RWPE1 (cell line): Measurements from ENCODE around the gene SSUH2.
A peak's percentile ranks its signal among the peaks of the same experiment; 100 is the strongest.
"Not testable (repeated sequence)": the region's sequence is repeated elsewhere in the genome, so short reads cannot be mapped to it uniquely, and the experiment has no call there.

ENCODE experiments used
- CTCF ChIA-PET: fragments of 350-600 bp; sonication (Branson Sonifier 250); formaldehyde crosslinking; extraction: SDS; loops from one replicate; lab custom pipeline; 2021; lab: Yijun Ruan, JAX
- POLR2A ChIA-PET: fragments of 400-600 bp; formaldehyde crosslinking; extraction: SDS; loops from one replicate; lab custom pipeline; 2020; ENCODE audit warnings: antibody characterized with exemption; ENCODE audit not compliant: low non-redundant PET; lab: Yijun Ruan, JAX
- DNase-seq: peaks from one replicate; pipeline ENCODE4 v3.0.0; 2012; ENCODE audit warnings: low spot score
- H3K27ac ChIP-seq: fragments of 450-650 bp; 2 replicates; pipeline ENCODE4 v1.5.1; 2017
- CTCF ChIP-seq: fragments of 450-650 bp; conservative IDR thresholded peaks from 2 replicates; pipeline ENCODE4 v1.5.1; 2017; ENCODE audit warnings: low read depth, mild to moderate bottlenecking

The SSUH2 gene

GRCh38 chr3:8593021-8593827 is 51.4 kb downstream of the SSUH2 start:
- ChIA-PET POLR2A (no interaction called here), CTCF (interaction anchor here (0.6 kb wide), 1 partner anchor 15 kb away, joined by 3 read pairs; no protein-coding TSS in a partner anchor)
- peak overlapping the region; percentile 11; the same call in 1 of the 2 replicates for H3K27ac ChIP-seq
- DNase-seq = no peak
- TF ChIP-seq CTCF = no peak

DNA sequence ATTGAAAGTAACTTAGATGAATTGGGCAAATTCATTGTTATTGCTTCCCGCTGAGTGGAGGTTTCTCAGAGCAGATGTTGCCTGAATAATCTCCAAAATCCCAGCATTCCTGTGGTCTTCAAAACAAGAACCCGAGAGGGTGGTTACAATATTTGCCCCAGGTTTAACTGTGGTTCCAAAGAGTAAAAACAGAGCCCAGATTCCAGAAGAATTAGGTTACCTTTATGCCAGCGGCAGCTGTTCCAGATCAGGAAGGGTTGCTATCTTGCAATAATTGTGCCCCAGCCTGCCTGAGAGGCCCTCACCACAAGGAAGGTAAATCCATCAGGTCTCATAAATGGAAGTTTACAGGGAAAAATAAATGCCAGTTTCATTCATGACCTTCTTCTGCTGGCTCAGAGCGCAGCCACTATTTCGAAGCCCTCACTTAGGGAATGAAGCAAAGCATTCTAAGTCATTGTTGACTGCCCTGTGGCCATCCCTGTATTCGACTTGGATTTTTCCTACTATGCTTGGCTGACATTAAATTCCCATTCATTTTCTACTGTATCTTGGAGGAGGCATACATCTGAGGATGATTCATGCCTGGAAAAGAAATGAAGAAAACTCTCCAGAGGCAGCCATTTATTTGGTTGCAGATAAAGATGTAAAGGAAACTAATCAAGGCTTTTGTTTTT is 54.6 kb downstream of the SSUH2 start:
- POLR2A ChIA-PET = no interaction called here
- CTCF ChIA-PET = no interaction called here
- no peak for TF ChIP-seq CTCF
- DNase-seq = no peak
- no peak overlapping the region for H3K27ac ChIP-seq

- no peak for TF ChIP-seq CTCF
- no peak for DNase-seq
- POLR2A ChIA-PET = no interaction called here
- no peak overlapping the region for H3K27ac ChIP-seq
- CTCF ChIA-PET = no interaction called here
These were observed 59.9 kb downstream of the SSUH2 start for GRCh38 chr3:8584661-8585060.

DNA sequence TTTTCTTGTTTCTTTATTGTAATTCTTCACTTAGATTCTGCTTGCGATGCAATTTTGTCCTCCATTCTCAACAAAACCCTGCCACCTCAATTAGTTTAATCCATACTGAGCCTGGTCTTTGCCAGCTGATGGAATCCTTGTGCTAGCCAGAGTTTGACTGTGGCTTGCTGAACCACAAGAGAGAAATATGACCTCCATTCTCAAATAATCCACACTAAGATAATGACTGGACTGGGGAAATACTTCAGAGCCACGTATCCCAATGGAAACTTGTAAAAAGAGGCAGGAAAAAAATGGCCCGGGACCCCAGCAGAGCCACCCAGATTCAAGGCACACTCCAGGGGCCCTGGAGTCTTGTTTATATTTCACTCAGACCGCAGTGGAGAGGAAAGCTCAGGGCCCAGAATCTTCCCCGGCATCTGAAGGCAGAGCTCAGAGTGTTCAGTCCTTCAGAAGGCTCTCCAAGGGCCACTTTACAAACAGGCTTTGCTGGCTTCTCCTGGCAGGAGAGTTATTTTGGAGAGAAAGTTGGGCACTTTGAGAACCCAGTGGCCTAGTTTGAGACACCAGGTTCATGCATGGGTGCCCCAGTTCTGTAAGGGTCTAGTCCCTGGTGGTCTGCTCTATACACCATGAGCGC is 62.7 kb downstream of the SSUH2 start:
- no peak overlapping the region for H3K27ac ChIP-seq
- no peak for DNase-seq
- CTCF ChIA-PET = no interaction called here
- POLR2A ChIA-PET = no interaction called here
- TF ChIP-seq CTCF = no peak

DNA sequence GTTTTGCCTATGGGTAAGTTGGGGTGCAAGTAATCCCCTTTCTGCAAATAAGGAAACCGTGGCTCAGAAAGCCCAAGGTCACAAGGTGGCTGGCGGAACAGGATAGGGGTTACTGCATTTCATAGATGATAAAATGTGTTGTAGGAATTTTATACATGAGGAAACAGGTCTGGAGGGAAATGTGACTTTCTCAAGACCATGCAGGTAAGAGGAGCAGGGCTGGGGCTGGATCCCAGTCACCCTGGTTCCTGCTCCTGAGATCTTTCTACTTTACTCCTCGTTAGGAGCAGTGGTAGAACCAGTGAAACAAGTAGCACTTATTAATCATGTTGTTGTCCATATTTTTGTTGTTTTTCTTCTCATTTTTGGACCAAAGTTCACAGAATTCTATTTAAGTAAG is 63.2 kb downstream of the SSUH2 start:
- ChIA-PET POLR2A (no interaction called here), CTCF (no interaction called here)
- no peak for DNase-seq
- H3K27ac ChIP-seq = no peak overlapping the region
- TF ChIP-seq CTCF = no peak

DNA sequence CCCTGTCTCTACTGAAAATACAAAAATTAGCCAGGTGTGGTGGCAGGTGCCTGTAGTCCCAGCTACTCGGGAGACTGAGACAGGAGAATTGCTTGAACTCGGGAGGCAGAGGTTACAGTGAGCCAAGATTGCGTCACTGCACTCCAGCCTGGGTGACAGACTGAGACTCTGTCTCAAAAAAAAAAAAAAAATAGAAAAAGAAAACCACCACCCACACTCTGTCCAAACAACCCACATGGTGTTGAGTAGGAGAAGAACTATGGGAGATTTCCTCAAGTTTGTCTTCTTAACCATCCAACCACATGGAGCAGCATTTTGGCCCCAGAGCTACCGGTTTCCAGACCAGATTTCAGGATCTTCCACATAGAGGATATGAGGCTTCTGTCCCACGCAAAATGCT is 64.2 kb downstream of the SSUH2 start:
- DNase-seq, POLR2A ChIA-PET, H3K27ac ChIP-seq: not testable (repeated sequence)
- CTCF ChIA-PET = interaction anchor here (0.6 kb wide), 1 partner anchor 25 kb away, joined by 4 read pairs; no protein-coding TSS in a partner anchor
